Cardiac septum (tissue), 1 donor: Measurements from ENCODE around the gene RNF212. TPM values are rescaled to one million over a fixed set of nuclear protein-coding genes. Genes with fewer than 3 reads are reported as not detected.

Experiments used
- DNase-seq: peaks from one replicate; pipeline ENCODE4 v3.0.0-alpha.2; 2020; ENCODE audit warnings: low spot score
- intact Hi-C: fragments of 100-400 bp; cut with DNase I; formaldehyde crosslinking; loops from one replicate; pipeline ENCODE4 v1.14.0; 2022
- total RNA-seq: library from RNA; stranded (reverse); fragmentation: NEBNext Ultra II Directional; extraction: Animal tissue kit (Norgen Biotek cat#: 25700); gene quantifications from one replicate; pipeline ENCODE4 v1.2.1, GENCODE V29; 2021
- donor health status: DM: no; HTN: no; CAD: no.

Gene RNF212
- total RNA-seq, 1 donor from 2014 or later: 1.4 TPM

DNA sequence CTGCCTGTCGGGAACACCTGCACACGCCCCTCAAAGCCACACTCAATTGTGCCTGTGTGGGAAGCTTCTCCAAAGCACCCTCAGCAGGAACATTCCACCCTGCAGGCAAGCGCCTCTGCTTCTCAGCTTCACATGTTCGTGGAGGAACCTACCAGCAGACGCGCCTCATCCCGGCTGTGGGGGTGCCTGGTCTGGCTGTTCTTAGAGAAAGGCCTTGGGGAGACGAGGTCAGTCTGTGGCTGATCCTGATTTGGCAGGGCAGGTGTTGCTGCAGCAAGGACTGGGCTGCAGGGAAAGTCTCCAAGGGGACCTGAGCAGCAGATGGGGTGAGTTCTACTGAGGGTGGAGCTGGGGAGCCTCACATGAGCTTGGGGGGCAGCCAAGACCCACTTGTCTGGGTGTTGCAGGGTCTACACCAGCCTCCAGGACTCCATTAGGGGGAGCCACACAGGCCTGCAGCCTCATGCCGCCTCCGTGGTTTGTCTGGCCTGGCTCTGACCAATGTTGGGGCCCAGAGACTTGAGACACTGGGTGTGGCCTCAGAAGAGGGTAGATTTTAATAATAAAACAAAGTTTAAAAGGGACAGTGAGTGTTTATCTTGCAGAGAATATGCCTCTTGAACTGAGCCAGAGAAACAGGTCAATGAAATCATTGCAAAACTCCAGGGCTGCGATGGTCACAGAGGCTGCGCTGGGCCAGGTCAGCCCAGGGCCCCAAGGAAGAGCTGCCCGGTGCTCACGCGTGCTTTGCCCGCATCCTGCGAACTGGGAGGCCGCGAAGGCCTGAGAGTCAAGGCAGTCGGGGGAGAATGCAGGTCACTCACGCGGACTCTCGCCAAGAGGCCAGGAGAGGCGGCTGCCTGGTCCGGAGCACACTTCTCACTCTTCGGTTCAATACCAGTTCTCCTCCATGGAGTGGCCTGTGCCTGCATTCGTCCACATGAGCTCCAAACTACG, 21.1 kb downstream of the RNF212 start:
- DNase-seq: no peak
- intact Hi-C loops: no loop called here

DNA sequence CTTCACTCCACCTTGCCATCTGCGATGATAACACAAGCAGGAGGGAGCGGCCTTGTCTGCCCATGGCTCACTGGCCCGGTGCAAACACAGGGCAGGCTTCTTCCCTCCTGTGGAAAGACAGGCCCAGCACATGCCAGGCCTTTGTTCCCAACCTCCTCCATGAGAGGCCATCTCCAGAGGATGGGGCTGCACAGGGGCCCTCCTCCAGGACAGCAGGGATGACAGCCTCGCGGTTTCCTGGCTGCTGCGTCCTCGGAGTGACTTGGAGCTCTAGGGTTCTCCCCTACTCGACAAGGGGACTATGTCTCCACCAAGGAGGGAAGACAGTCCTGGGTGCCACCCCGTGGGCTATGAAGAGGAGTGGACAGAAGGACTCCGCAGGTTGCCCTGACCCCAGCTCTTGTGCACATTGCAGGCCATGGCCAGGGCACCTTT, 21.8 kb downstream of the RNF212 start:
- intact Hi-C loops: no loop called here
- DNase-seq: no peak

DNA sequence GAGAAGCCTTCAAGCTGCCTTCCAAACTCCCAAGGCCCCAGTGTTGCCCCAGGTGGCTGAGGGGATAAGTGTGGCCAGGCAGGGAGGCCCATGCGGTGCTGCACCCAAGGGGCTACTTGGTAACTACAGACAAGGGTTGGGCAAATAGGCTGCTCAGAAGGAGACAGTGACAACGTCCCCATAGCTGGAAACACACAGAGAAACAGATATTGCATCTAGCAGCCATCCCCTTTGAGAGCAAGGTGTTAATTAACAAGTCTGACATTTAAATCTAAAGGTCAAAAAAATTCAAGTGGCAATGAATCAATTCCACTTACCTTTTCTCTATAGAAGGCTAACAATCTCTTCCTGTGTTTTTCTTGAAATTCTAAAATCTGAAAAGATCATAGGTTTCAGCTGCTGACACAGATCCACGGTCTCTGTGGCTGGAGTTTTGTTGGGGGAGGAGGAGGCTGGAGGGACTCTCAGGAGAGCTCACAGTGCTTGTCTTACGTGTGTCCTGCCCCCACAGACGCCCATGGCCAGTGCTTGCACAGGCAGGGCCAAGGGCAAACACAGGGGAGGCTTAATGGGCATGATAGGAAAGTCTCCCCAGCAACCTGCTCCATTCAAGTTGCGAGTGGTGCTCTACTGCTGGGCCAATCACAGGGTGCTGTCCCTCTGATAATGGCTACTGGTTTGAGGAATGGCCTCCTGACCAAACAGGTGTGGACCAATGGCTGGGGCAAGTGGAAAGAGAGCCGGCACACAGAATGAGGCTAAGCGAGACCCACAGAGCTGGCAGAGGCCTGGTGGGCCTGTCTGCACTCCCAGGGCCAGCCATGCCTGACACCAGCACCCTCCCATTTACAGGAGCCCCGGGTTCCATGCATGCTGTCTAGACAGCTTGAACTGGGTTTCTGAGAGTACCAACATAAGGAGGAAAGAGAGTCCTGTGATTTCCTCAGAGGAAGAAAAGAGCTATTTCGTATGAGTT, 22.6 kb downstream of the RNF212 start:
- DNase-seq: no peak
- intact Hi-C loops: no loop called here

DNA sequence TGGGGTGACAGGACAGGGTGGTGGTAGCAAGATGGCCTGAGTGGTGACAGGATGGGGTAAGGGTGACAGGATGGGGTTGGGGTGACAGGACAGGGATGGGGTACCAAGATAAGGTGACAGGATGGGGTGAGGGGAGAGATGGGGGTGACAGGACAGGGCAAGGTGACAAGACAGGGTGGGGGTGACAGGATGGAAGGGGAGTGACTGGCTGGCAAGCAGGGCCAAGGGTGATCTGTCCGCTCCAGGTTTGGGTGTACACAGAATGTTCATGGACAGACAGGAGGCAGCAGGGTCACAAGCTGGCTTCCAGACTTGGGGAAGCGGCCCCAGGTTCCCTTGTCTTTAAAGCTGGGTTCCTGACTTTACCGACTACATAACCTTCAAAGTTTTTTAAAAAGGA, 23.3 kb downstream of the RNF212 start:
- no peak for DNase-seq
- intact Hi-C loops: no loop called here

DNA sequence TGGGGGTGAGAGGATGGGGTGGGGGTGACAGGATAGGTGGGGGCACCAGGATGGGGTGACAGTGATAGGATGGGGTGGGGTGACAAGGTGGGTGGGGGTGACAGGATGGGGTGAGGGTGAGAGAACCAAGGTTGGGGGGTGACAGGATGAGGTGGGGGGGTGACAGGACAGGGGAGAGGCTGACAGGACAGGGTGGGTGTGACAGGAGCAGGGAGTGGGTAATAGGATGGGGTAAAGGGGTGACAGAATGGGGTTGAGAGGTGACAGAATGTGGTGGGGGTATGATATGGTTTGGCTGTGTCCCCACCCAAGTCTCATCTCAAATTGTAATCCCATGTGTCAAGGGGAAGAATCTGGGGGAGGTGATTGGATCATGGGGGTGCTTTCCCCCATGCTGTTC, 26.0 kb downstream of the RNF212 start:
- no peak for DNase-seq
- intact Hi-C loops: no loop called here

DNA sequence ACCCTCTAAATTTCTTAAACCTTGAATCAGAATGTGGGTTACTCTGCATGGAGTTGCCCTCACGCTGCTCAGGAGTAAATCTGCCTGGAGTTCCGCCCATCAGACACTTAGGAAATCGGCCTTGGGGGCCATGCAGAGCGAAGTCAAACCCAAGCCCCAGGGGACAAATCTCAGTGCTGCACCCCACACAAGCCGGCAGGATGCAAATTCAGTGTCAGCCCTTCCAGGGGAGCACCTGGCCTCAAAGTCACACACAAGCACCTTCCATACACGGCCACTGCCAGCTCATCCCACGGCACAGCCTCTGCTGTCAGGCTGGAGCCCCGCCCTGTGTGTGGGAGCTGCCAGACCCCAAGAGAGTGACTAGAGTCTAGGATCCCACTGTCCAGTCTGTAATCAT, 27.4 kb downstream of the RNF212 start:
- DNase-seq: no peak
- intact Hi-C loops: no loop called here

DNA sequence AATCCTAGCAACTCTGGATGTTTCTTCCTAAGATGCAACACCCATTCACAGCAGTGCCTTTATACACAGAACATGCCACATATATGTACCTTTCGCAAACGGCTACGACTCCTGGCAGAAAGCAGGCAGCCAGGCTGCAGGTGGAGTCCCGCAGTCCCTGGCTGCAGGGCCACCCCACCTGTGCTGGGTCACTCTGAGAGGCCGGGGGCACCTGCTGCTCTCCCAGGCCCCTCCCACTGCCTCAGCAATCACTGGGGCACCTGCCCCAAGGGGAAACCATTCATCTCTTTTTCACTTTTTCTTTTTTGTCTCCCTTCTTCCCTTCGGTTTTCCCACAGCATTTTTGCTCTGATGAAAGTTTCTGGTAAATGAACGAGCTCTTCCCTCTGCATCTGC, 28.0 kb downstream of the RNF212 start:
- intact Hi-C loops: no loop called here

DNA sequence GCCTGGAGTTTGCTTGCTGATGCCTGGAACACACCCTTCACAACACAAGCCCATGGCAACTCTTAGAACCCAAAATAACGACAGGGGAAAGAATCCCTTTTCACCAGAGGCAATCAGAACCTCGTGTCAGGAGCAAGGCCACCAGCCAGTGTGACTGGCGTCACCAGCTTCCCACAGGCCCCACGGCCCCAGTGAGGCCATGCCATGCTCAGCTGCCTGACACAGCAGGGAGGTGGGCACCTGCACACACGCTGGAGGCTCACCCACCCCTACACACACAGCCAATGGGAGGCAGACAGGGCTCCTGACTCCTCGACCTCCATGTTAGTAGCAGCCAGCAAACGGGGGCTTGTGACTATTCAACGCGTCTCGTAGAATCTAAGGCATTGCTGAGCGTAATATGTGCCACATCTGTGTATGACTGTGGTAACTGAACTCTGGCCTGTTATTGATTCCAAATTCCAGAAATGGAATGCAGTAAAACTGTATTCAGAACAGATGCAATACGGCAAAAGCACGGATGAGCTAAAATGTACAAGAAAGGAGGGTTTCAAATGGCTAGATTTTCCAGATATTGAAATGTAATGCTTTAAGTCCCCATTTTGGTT, 28.5 kb downstream of the RNF212 start:
- DNase-seq: no peak
- intact Hi-C loops: no loop called here

More for the DNA sequence above, 28.0 kb downstream of the RNF212 start:
- DNase-seq: no peak

DNA sequence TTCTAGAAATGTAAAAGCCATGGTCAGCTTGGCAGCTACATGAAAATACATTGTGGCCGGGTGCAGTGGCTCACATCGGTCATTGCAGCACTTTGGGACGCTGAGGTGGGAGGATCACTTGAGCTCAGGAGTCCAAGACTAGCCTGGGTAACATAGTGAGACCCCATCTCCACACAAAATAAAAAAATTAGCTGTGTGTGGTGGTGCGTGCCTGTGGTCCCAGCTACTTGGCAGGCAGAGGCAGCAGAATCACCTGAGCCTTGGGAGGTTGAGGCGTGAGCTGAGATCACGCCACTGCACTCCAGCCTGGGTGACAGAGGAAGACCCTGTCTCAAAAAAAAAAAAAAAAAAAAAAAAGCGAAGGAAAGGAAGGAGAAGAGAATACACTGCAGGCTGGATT, 29.0 kb downstream of the RNF212 start:
- intact Hi-C loops: no loop called here
- DNase-seq: no peak

DNA sequence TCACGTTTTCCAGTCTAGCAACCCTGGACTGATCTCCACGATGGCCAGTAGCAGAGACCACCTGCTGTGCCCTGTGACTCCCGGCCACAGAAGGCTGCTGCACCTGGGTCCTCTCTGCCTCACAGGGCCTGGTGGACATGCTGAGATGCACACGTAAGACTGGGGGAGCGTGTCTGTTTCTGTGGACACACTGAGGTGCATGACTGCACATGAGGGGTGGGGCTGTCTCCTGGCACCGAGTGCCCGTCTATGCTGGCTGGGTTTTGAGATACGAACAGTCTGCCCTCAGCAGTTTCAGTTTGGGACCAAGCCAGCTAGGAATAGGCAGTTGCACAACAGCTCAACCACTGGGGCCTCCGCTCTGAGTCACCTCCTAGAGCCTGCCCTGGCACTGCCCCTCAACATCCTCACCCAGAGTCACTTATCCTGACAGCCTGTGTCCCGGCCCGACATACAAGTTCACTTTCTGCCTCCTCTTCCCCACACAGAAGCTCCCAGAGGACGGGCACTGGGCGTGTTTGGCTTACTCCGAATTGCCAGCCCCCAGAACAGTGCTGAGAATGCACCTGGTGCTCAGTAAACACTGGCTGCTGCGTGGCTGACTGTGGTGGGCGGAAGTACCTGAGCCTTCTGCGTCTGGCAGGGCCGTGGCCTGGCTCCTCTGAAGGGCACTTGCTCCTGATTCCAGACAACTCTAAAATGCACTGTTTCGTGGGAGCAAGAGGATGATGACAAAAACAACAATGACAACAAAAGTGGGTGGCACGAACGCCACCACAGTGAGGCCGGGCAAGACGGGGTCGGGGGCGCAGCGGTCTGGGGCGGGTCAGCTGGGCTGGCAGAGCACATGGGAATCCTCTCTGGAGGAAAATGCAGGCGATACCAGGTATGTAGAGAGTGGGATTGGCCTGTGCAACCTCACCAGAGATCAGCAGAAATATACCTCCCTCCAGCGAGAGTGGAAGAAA, 30.9 kb downstream of the RNF212 start:
- no peak for DNase-seq
- intact Hi-C loops: no loop called here

DNA sequence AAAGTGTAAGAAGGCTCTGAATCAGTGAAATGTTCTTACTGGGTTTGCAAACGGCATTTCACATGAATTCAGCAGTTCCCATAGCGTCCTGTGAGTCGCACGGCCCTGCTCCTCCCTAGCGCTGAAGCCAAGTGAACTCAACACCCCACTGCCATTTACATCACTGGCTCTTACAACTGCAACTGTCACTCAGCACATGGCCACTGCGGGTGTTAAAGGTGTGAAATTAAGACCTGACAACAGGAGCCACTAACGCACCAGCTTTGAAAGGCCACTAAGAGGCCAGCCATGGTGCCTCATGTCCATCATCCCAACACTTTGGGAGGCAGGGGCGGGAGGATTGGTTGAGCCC, 31.7 kb downstream of the RNF212 start:
- no peak for DNase-seq
- intact Hi-C loops: no loop called here

DNA sequence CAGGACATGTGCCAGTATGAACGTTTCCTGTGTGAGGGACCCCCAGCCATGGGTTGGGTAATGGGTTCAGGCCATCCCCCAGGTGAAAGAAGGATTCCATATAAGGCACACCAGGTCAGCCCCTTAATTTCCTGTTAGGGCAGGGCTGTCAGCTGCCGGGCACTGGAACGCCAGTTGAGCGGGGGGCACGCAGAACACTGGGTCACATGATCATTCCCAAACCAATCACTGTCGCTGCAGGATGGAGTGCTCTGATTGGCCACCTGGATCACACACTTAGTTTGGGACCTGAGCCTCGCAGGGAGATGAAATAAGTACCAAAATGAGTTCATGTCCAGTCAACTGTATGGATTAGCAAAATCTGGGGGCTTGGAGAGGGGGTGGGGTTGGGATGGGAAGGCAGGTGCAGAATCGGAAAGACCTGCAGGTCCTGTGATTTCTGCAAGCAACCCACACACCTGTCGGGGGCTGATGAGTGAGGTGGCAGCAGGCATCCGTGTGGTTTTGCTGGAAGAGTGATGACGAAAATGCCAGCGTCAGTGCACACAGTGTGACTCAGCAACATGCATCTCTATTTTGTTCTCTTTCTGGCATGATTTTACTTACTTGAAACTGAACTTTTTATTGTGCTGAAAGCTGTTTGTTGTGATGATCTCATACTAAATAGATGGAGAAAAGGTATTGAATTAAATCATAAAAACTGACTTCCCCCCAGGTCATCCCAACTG, 32.2 kb downstream of the RNF212 start:
- intact Hi-C loops: no loop called here
- DNase-seq: no peak

DNA sequence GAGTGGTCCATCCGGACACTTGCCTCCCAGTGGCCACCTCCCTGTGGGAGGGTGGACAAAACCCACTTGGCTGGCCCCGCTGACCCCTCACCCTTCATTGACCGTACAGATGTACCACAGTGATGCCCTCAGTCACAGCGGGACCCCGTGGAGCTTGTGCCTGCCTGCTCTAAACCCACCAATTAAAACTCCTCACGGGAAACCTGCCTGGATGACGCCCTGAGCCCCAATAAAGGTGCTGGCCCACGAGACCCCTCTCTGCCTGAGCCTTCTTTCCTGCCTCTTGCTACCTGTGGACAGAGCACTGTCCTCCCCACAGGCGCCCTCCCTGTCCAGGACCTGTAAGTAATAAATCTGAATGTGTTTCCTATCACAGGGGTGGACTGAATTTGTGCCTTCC, 32.9 kb downstream of the RNF212 start:
- no peak for DNase-seq
- intact Hi-C loops: no loop called here

DNA sequence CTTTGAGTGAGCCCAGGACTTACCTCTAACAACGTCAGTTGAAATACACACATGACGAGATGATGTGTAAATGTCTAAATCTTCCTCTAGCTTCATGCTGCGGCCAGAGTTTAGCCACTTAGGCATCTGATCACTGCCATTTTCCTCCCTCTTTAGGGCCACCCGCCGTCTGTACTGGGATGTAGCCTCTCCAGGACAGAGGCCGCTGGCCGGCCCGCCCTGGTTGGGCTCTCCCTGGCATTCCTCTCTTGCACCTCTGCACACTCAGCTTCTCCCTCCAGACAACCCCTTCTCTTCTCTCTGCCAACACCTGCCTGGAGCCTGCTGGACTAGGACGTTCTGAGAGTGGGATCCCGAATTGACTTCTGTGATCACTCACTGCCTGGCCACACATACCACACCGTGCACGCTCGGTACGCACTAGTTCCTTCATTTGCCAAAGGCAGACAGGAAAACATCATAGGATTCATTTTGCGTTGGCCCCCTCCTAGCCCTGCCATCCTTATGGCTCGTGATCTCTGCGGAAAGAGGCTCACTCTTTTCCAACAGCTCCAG, 33.6 kb downstream of the RNF212 start:
- no peak for DNase-seq
- intact Hi-C loops: no loop called here

DNA sequence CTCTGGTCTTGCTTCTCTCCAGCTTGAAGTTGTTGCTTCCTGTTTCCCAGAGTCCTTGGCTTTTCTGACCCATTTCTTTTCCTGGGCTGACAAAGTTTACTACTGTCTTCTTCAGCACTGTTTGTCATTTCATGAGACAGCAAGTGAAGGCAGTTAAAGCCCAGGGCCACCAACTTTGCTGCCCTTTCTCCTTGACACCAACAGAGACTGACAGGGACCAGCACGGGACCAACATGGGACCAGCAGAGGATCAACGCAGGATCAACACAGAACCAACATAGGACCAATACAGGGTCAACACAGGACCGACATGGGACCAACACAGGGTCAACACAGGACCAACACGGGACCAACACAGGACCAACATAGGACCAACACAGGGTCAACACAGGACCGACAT, 34.9 kb downstream of the RNF212 start:
- intact Hi-C loops: no loop called here
- DNase-seq: no peak

DNA sequence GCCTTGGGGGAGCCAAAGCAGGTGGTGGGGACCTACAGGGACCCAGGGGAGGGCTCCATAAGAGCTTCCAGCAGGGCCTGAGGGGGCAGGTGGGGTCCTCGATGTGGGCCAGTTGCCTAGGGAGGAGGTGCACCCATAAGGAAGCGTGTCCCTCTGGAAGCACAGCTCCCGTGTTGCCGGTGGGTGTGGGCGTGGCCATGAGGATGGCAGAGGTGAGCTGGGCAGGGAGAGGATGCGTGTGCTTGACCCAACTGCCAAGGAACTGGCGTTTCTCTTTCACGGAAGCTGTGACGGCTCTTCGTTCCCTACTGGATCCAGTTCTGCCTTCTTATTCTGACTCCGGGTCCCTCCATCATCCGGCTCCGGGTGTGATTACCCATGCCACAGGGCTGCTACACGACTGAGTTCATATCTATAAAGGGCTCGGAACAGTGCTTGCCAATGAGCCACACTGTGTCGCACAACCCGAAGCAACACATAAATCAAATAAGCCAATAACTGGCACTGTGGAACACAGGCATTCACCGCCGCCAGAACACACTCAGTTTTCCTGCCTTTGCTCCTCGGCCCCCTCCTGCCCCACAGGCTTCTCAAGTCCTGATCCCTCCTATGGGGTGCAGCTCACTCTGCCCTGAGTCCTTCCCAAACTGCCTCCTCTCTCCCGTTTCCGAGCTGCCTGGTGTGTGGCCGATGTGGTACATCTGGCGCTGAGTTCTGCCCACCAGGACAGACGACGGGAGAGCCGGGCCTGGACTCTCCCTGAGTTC, 35.5 kb downstream of the RNF212 start:
- intact Hi-C loops: no loop called here
- DNase-seq: no peak
